ENCODE measurements around the gene PLCG2. TPM values are rescaled to one million over a fixed set of nuclear protein-coding genes. Genes with fewer than 3 reads are reported as not detected.

PLCG2 gene
- total and polyA plus RNA-seq, 2 of the 8 experiments (the other 6 are each of a cell fraction or from before 2014, with no cell fraction given): 6.1 to 6.9 TPM

DNA sequence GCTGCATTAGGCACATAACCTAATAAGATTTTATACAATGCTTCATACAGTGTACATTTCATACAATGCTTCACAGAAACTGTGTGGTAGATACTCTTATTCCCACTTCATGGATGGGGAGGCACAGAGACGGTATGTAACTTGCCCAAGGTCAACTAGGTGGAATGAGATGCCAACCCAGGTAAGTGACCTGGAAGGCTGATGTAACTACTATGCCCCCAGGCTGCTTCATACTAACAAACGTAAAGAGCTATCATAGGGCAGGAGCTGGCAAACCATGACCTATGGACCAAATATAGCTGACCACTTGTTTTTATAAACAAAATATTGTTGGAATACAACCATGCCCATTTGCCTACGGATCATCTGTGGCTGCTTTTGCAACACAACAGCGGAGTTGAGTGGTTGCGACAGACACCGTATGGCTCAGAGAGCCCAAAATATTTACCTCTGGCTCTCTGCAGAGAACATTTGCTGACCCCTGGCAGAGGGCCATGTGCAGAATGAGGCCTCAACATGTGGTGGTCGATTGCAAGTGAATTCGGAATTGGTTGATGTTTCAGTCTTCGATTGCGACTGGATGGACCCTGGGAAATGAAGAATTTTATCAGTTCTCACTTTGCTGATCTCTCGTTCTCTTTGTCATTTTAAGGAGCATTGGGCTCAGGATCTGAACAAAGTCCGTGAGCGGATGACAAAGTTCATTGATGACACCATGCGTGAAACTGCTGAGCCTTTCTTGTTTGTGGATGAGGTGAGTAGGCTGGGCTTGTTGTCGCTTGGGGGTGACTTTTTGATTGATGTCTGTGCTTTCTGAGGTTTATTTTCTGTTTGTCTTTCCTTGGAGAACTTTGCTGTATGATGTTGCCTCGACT, 109.7 kb downstream of the PLCG2 start (continued):
- TF ChIP-seq NANOG (IDR thresholded peaks at IDR 0.05; ENCODE audit: insufficient read depth, low read depth, low read length, poor library complexity, severe bottlenecking) (no peak), CREB1 (IDR thresholded peaks at IDR 0.05) (no peak), GABPA (IDR thresholded peaks at IDR 0.05; ENCODE audit: borderline replicate concordance, insufficient read depth, low read length) (no peak)
